Bronchial smooth muscle cell (primary cell): ENCODE data around the gene SMIM43. TPM values are rescaled to one million over a fixed set of nuclear protein-coding genes. Genes with fewer than 3 reads are reported as not detected.

ENCODE experiments used
- total RNA-seq: library from RNA; depleted of rRNA; stranded (reverse); fragments of >200 nt; gene quantifications from 2 replicates; pipeline ENCODE4 v1.2.1, GENCODE V29; 2014

SMIM43 gene
- 5.1 and 14.8 TPM in 2 replicates for total RNA-seq

GRCh38 chr4:121764702-121765367 lies at the start of gene SMIM43:
TSS of gene SMIM43 (minus strand) at chr4:121765164. CDS start at chr4:121765105, 59 bp downstream.

GRCh38 chr4:121800961-121801714 lies 36.2 kb upstream of the SMIM43 start, which contains the start of gene EXOSC9:
TSS of gene EXOSC9 (plus strand) at chr4:121801323. CDS start at chr4:121801425, 102 bp downstream.

Other genes starting within 250 kb of the SMIM43 start
- 772 and 851 TPM in 2 replicates for gene ANXA5, start 68.2 kb downstream of the SMIM43 start, total RNA-seq
- gene EXOSC9, start 36.2 kb upstream of the SMIM43 start, total RNA-seq = 21.6 and 28.2 TPM in 2 replicates
- gene CCNA2, start 58.7 kb upstream of the SMIM43 start, total RNA-seq = 0.94 and 6.9 TPM in 2 replicates
- gene BBS7, start 105.3 kb upstream of the SMIM43 start, total RNA-seq = 13.4 and 19.9 TPM in 2 replicates
- 0.32 and 0.34 TPM in 2 replicates for gene TRPC3, start 186.9 kb upstream of the SMIM43 start, total RNA-seq